ENCODE measurements around the gene SEMA7A. TPM values are rescaled to one million over a fixed set of nuclear protein-coding genes. Genes with fewer than 3 reads are reported as not detected.
"Not testable (repeated sequence)": the region's sequence is repeated elsewhere in the genome, so short reads cannot be mapped to it uniquely, and the experiment has no call there.

SEMA7A gene
- total RNA-seq, 1 experiment from 2014 or later, result 74.8 TPM

DNA sequence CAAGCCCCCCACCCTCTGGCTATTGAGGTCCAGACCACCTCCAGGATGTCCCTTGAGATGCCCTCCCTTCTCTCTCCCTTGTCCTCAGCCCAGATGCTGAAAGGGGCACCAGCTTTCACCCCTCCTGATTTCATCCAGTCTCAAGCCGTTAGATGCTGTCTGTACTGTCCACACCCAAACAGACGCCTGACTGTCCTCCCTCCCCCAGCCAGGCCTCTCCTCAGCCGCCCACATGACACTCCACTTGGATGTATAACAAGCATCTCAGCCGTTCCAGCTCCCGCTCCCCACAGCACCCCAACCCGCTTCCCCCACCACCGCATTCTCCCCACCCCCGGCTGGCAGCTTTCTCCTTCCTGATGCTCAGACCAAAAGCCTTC lies 41.3 kb downstream of the SEMA7A start:
- Mint-ChIP-seq H3K9me3 (ENCODE audit: low read depth, unreplicated experiment) (peaks cover 2% of the 10 kb centered on the region), H3K27ac (ENCODE audit: unreplicated experiment) (no peak overlapping the region), H3K36me3 (ENCODE audit: insufficient read depth, unreplicated experiment) (peaks cover 15% of the 10 kb centered on the region), H3K4me1 (ENCODE audit: low read depth, unreplicated experiment) (peaks cover 81% of the 10 kb centered on the region), H3K4me3 (ENCODE audit: low read depth, unreplicated experiment) (no peak overlapping the region), H3K27me3 (ENCODE audit: unreplicated experiment) (no peaks in the 10 kb centered on the region)
- CTCF ChIA-PET, result no interaction called here
- intact Hi-C loops (cut with micrococcal nuclease; ENCODE audit: unreplicated experiment), result no loop called here
- no TSS peak for BruUV-seq (replicated peaks)
- TF ChIP-seq CTCF (IDR thresholded peaks at IDR 0.05; ENCODE audit: unreplicated experiment), result no peak
- DNase-seq, result no peak

GRCh38 chr15:74391582-74392450 lies 41.9 kb downstream of the SEMA7A start:
- intact Hi-C loops (cut with micrococcal nuclease; ENCODE audit: unreplicated experiment), result no loop called here
- peaks cover 79% of the 10 kb centered on the region for H3K4me1 Mint-ChIP-seq (ENCODE audit: low read depth, unreplicated experiment)
- TF ChIP-seq CTCF (IDR thresholded peaks at IDR 0.05; ENCODE audit: unreplicated experiment), result no peak
- no peak overlapping the region for H3K27ac Mint-ChIP-seq (ENCODE audit: unreplicated experiment)
- H3K4me3 Mint-ChIP-seq (ENCODE audit: low read depth, unreplicated experiment), result no peak overlapping the region
- CTCF ChIA-PET, result no interaction called here
- BruUV-seq (replicated peaks), result no TSS peak
- H3K36me3 Mint-ChIP-seq (ENCODE audit: insufficient read depth, unreplicated experiment), result peaks cover 9% of the 10 kb centered on the region
- DNase-seq, result no peak
- H3K27me3 Mint-ChIP-seq (ENCODE audit: unreplicated experiment), result no peaks in the 10 kb centered on the region
- peaks cover 2% of the 10 kb centered on the region for H3K9me3 Mint-ChIP-seq (ENCODE audit: low read depth, unreplicated experiment)

GRCh38 chr15:74390647-74391288 lies 43.0 kb downstream of the SEMA7A start:
- BruUV-seq (replicated peaks), result no TSS peak
- Mint-ChIP-seq H3K27ac (ENCODE audit: unreplicated experiment) (no peak overlapping the region), H3K36me3 (ENCODE audit: insufficient read depth, unreplicated experiment) (no peaks in the 10 kb centered on the region), H3K27me3 (ENCODE audit: unreplicated experiment) (no peaks in the 10 kb centered on the region), H3K4me1 (ENCODE audit: low read depth, unreplicated experiment) (peaks cover 76% of the 10 kb centered on the region), H3K4me3 (ENCODE audit: low read depth, unreplicated experiment) (no peak overlapping the region), H3K9me3 (ENCODE audit: low read depth, unreplicated experiment) (peaks cover 2% of the 10 kb centered on the region)
- CTCF ChIA-PET, result no interaction called here
- intact Hi-C loops (cut with micrococcal nuclease; ENCODE audit: unreplicated experiment), result no loop called here
- no peak for TF ChIP-seq CTCF (IDR thresholded peaks at IDR 0.05; ENCODE audit: unreplicated experiment)
- DNase-seq, result no peak

- H3K27me3 Mint-ChIP-seq (ENCODE audit: unreplicated experiment); H3K9me3 Mint-ChIP-seq (ENCODE audit: low read depth, unreplicated experiment); intact Hi-C loops (cut with micrococcal nuclease; ENCODE audit: unreplicated experiment); BruUV-seq (replicated peaks); DNase-seq; H3K36me3 Mint-ChIP-seq (ENCODE audit: insufficient read depth, unreplicated experiment); H3K27ac Mint-ChIP-seq (ENCODE audit: unreplicated experiment); CTCF ChIA-PET; H3K4me3 Mint-ChIP-seq (ENCODE audit: low read depth, unreplicated experiment): not testable (repeated sequence)
- H3K4me1 Mint-ChIP-seq (ENCODE audit: low read depth, unreplicated experiment), result peaks cover 76% of the 10 kb centered on the region
These were observed 43.6 kb downstream of the SEMA7A start for GRCh38 chr15:74390049-74390646.
